ENCODE data around the gene FAM237B. TPM values are rescaled to one million over a fixed set of nuclear protein-coding genes. Genes with fewer than 3 reads are reported as not detected.

The FAM237B gene
- total and polyA plus RNA-seq, 2 of the 4 experiments (the other 2 are of a cell fraction), result not detected

GRCh38 chr7:90312745-90313144 lies 8.4 kb downstream of the FAM237B start:
- no peaks in the 10 kb centered on the region for H4K20me1 ChIP-seq (ENCODE audit: insufficient read depth, low read length)
- in situ Hi-C loops (cut with MboI; ENCODE audit: low sequenced_read_pairs) (loop anchor here (25.0 kb wide), 1 partner anchor 1525 kb away; the partner anchor contains the start of gene TEX47), intact Hi-C loops (cut with micrococcal nuclease) (loop anchor here (2.0 kb wide), 1 partner anchor 114 kb away; no protein-coding TSS in a partner anchor), dilution Hi-C loops (cut with HindIII; ENCODE audit: low sequenced_read_pairs, unreplicated experiment) (no loop called here)
- WGBS, 2 experiments (ENCODE audit: extremely low coverage in 2 of 2, insufficient read length in 1 of 2), result no CpG with 5 or more reads among the region's 2 CpGs
- no peak overlapping the region for H2AK5ac ChIP-seq (ENCODE audit: low read depth, low read length)
- no peaks in the 10 kb centered on the region for H3K36me3 ChIP-seq (ENCODE audit: control insufficient read depth, insufficient read depth, low read length)
- ChIA-PET CTCF (interaction anchor here (0.6 to 2.3 kb wide), 5 partner anchors 9 to 97 kb away, joined by 3 to 7 read pairs (median 3); no protein-coding TSS in a partner anchor), POLR2A (ENCODE audit: unreplicated experiment) (no interaction called here)
- ATAC-seq (ENCODE audit: low read depth) (no peak), DNase-seq (no peak)
- H3K9me1 ChIP-seq (ENCODE audit: insufficient read depth, low read length), result no peaks in the 10 kb centered on the region
- no peak overlapping the region for H4K5ac ChIP-seq (ENCODE audit: low read depth, low read length)
- no peak overlapping the region for H4K8ac ChIP-seq (ENCODE audit: low read depth in 2 of 2, low read length in 2 of 2)
- H3K4me3 ChIP-seq (ENCODE audit: insufficient read depth, low read depth, low read length), result no peak overlapping the region
- no peak overlapping the region for H2BK5ac ChIP-seq (ENCODE audit: low read depth, low read length, poor library complexity, severe bottlenecking)
- TF ChIP-seq RAD21 (IDR thresholded peaks at IDR 0.05; ENCODE audit: low read length) (peak; percentile 18; the same call in 1 of the 2 replicates), FOS (IDR thresholded peaks at IDR 0.05; ENCODE audit: low read depth, low read length) (no peak), USF2 (IDR thresholded peaks at IDR 0.05; ENCODE audit: low read depth, low read length) (no peak), SMC3 (IDR thresholded peaks at IDR 0.05; ENCODE audit: low read depth, low read length) (peak; percentile 30; the same call in 1 of the 2 replicates), RFX5 (IDR thresholded peaks at IDR 0.05; ENCODE audit: low read depth, low read length) (no peak), CTCF (conservative IDR thresholded peaks at IDR 0.05; ENCODE audit: low read depth, low read length) (peak; percentile 28)
- no peak overlapping the region for H3K4me2 ChIP-seq (ENCODE audit: low read depth, low read length)
- H3K4me1 ChIP-seq (ENCODE audit: control insufficient read depth, insufficient read depth, low read length), result no peaks in the 10 kb centered on the region
- no peak overlapping the region for H2AFZ ChIP-seq (replicated peaks; ENCODE audit: low read length, poor library complexity)
- H3K4ac ChIP-seq (ENCODE audit: low read depth, low read length), result no peak overlapping the region
- H3K9ac ChIP-seq (ENCODE audit: low read depth, low read length), result no peak overlapping the region
- H2BK15ac ChIP-seq (ENCODE audit: low read depth, low read length), result no peak overlapping the region
- no peak overlapping the region for H4K91ac ChIP-seq (ENCODE audit: insufficient read depth, low read depth, low read length)
- no peak overlapping the region for H2AK9ac ChIP-seq (replicated peaks; ENCODE audit: low read depth, low read length, poor library complexity)
- H3K27me3 ChIP-seq (ENCODE audit: control insufficient read depth, insufficient read depth, low read length), result peaks cover 1% of the 10 kb centered on the region; the same call in 1 of the 2 replicates
- H3K27ac ChIP-seq (ENCODE audit: insufficient read depth, low read length), result no peak overlapping the region
- no peak overlapping the region for H3K14ac ChIP-seq (replicated peaks; ENCODE audit: low read depth, low read length)
- no peaks in the 10 kb centered on the region for H3K9me3 ChIP-seq (ENCODE audit: control insufficient read depth, insufficient read depth, low read length)
- H2BK20ac ChIP-seq (ENCODE audit: low read depth, low read length), result no peak overlapping the region
- no TSS peak for BruUV-seq (replicated peaks)
- no peak overlapping the region for H3K56ac ChIP-seq (ENCODE audit: extremely low read depth, insufficient read depth, low read length)
- no peaks in the 10 kb centered on the region for H3K79me1 ChIP-seq (ENCODE audit: low read depth in 1 of 2, low read length in 2 of 2)
- H3K18ac ChIP-seq (ENCODE audit: low read depth, low read length), result no peak overlapping the region
- no peak overlapping the region for H2BK120ac ChIP-seq (ENCODE audit: low read depth, low read length)
- no peak overlapping the region for H3K23ac ChIP-seq (ENCODE audit: low read depth, low read length)
